GM12878 (cell line): ENCODE results near the gene OSBPL3. TPM values are rescaled to one million over a fixed set of nuclear protein-coding genes. Genes with fewer than 3 reads are reported as not detected.

ENCODE experiments used
- ATF2 ChIP-seq: IDR thresholded peaks from 2 replicates; pipeline ENCODE4 v1.6.1; 2012; ENCODE audit warnings: low read length, inconsistent platforms
- BCL11A ChIP-seq: IDR thresholded peaks from 2 replicates; pipeline ENCODE4 v1.6.1; 2011; ENCODE audit warnings: low read depth, low read length
- BCLAF1 ChIP-seq: fragments of 450-650 bp; IDR thresholded peaks from 2 replicates; pipeline ENCODE4 v1.6.1; 2017; ENCODE audit warnings: antibody characterized with exemption, mild to moderate bottlenecking, moderate library complexity
- CHD1 ChIP-seq: IDR thresholded peaks from 2 replicates; pipeline ENCODE4 v1.6.1; 2012; ENCODE audit warnings: low read depth, low read length, improper control_type of control experiment
- E2F8 ChIP-seq: fragments of 450-650 bp; IDR thresholded peaks from 2 replicates; pipeline ENCODE4 v1.6.1; 2018; ENCODE audit warnings: mild to moderate bottlenecking, low read depth, moderate library complexity; ENCODE audit not compliant: partially characterized antibody
- EED ChIP-seq: sonication (generic); IDR thresholded peaks from 2 replicates; pipeline ENCODE4 v1.6.1; 2016; ENCODE audit warnings: antibody characterized with exemption, low read depth
- EP300 ChIP-seq, 2 experiments: fragments of 150-350 bp in 1 of 2; IDR thresholded peaks; 2 replicates each; pipeline ENCODE4 v1.6.1; 2011 to 2012; ENCODE audit warnings: low read depth in 2 of 2, low read length in 2 of 2, borderline replicate concordance in 1 of 2, improper control_type of control experiment in 1 of 2, inconsistent platforms in 1 of 2; ENCODE audit not compliant: control insufficient read depth in 1 of 2
- HDAC2 ChIP-seq: fragments of 200-600 bp; sonication (generic); IDR thresholded peaks from 2 replicates; pipeline ENCODE4 v1.6.1; 2017
- MLLT1 ChIP-seq: fragments of 450-650 bp; IDR thresholded peaks from 2 replicates; pipeline ENCODE4 v1.6.1; 2016; ENCODE audit warnings: mild to moderate bottlenecking
- NFIC ChIP-seq: IDR thresholded peaks from 2 replicates; pipeline ENCODE4 v1.6.1; 2012; ENCODE audit warnings: low read depth, mild to moderate bottlenecking, inconsistent platforms, low read length, moderate library complexity
- NFYA ChIP-seq: IDR thresholded peaks from 2 replicates; pipeline ENCODE4 v1.6.1; 2011; ENCODE audit warnings: low read depth, mild to moderate bottlenecking, low read length, improper control_type of control experiment, borderline replicate concordance
- NFYB ChIP-seq: IDR thresholded peaks from 2 replicates; pipeline ENCODE4 v1.6.1; 2011; ENCODE audit warnings: low read depth, mild to moderate bottlenecking, low read length, improper control_type of control experiment, moderate library complexity; ENCODE audit not compliant: insufficient read depth
- POLR2AphosphoS2 ChIP-seq: IDR thresholded peaks from 2 replicates; pipeline ENCODE4 v1.6.1; 2011; ENCODE audit warnings: low read depth, mild to moderate bottlenecking, low read length, improper control_type of control experiment, moderate library complexity
- SKIL ChIP-seq: fragments of 450-650 bp; IDR thresholded peaks from 2 replicates; pipeline ENCODE4 v1.6.1; 2017; ENCODE audit warnings: mild to moderate bottlenecking, low read depth, inconsistent platforms; ENCODE audit not compliant: poor library complexity, severe bottlenecking
- SPI1 ChIP-seq: IDR thresholded peaks from 2 replicates; pipeline ENCODE4 v1.6.1; 2011; ENCODE audit warnings: low read depth, mild to moderate bottlenecking, low read length, moderate library complexity, borderline replicate concordance; ENCODE audit not compliant: insufficient read depth
- SRF ChIP-seq, 2 experiments: IDR thresholded peaks; 2 replicates each; pipeline ENCODE4 v1.6.1; 2011; ENCODE audit warnings: low read depth in 2 of 2, low read length in 2 of 2, mild to moderate bottlenecking in 1 of 2, moderate library complexity in 1 of 2
- STAT1 ChIP-seq: fragments of 450-650 bp; conservative IDR thresholded peaks from 2 replicates; pipeline ENCODE4 v1.6.1; 2014; ENCODE audit warnings: antibody characterized with exemption, mild to moderate bottlenecking
- ZNF217 ChIP-seq: fragments of 450-650 bp; IDR thresholded peaks from 2 replicates; pipeline ENCODE4 v1.6.1; 2017; ENCODE audit warnings: antibody characterized with exemption, mild to moderate bottlenecking
- ZNF24 ChIP-seq: fragments of 450-650 bp; IDR thresholded peaks from 2 replicates; pipeline ENCODE4 v1.6.1; 2017; ENCODE audit warnings: antibody characterized with exemption, mild to moderate bottlenecking
- ZZZ3 ChIP-seq: IDR thresholded peaks from 2 replicates; pipeline ENCODE4 v1.6.1; 2011; ENCODE audit warnings: low read depth; ENCODE audit not compliant: control insufficient read depth, insufficient read length
- polyA plus RNA-seq, 11 experiments: library from polyadenylated mRNA; depleted of rRNA in 4 of 11; unstranded in 6 of 11; stranded (reverse) in 5 of 11; fragments of >200 nt; fragmentation: Nextera tagmentation in 4 of 11; fragmentation: Illumina TruSeq in 1 of 11; extraction: Ambion mirVana in 4 of 11; extraction: Trizol in 1 of 11; gene quantifications; 1 replicate in 1 of 11; 2 replicates in 10 of 11; pipeline versions ENCODE4 v1.2.1 to v1.2.3, GENCODE V29; 2011 to 2016; ENCODE audit warnings: inconsistent platforms in 2 of 11, missing spikeins in 2 of 11, low read depth in 1 of 11
- total RNA-seq, 4 experiments: library from RNA; depleted of rRNA in 3 of 4; stranded (reverse); fragments of >200 nt in 3 of 4; fragmentation: Illumina TruSeq in 1 of 4; extraction: Trizol in 1 of 4; gene quantifications; 2 replicates each; pipeline versions ENCODE4 v1.2.1 to v1.2.3, GENCODE V29; 2013 to 2021

OSBPL3 gene
- total and polyA plus RNA-seq, 10 of the 15 experiments (the other 5 are each of a cell fraction or from before 2014, with no cell fraction given) = 6.1 to 46.6 (median 27.0) TPM

- TF ChIP-seq ZNF217 (no peak), STAT1 (no peak), CHD1 (no peak), SRF (IDR thresholded peaks at IDR 0.05; ENCODE audit: low read depth in 2 of 2, low read length in 2 of 2) (no peak), ZZZ3 (no peak), HDAC2 (no peak), MLLT1 (peak; percentile 55; the same call in 1 of the 2 replicates), EED (peak; percentile 59; the same call in 1 of the 2 replicates), SPI1 (no peak), E2F8 (no peak), NFYB (no peak), BCLAF1 (no peak), NFIC (peak; percentile 79), POLR2AphosphoS2 (no peak), ZNF24 (no peak), BCL11A (0 out of 2 replicates have a peak, but pooled peaks have one; percentile 44), NFYA (no peak), ATF2 (0 out of 2 replicates have a peak, but pooled peaks have one; percentile 44), SKIL (no peak), EP300 (IDR thresholded peaks at IDR 0.05; ENCODE audit: borderline replicate concordance in 1 of 2, control insufficient read depth in 1 of 2, low read depth in 2 of 2, low read length in 2 of 2) (peak; percentile 38 to 40; a peak in 1 of 4 replicates)
Measured at GRCh38 chr7:24898691-24899090, 81.3 kb downstream of the OSBPL3 start (continued).
